Measurements from ENCODE around the gene TTLL8. TPM values are rescaled to one million over a fixed set of nuclear protein-coding genes. Genes with fewer than 3 reads are reported as not detected.
A peak's percentile ranks its signal among the peaks of the same experiment; 100 is the strongest.
"Not testable (repeated sequence)": the region's sequence is repeated elsewhere in the genome, so short reads cannot be mapped to it uniquely, and the experiment has no call there.

The TTLL8 gene
- total and polyA plus RNA-seq, 5 donors = not detected

DNA sequence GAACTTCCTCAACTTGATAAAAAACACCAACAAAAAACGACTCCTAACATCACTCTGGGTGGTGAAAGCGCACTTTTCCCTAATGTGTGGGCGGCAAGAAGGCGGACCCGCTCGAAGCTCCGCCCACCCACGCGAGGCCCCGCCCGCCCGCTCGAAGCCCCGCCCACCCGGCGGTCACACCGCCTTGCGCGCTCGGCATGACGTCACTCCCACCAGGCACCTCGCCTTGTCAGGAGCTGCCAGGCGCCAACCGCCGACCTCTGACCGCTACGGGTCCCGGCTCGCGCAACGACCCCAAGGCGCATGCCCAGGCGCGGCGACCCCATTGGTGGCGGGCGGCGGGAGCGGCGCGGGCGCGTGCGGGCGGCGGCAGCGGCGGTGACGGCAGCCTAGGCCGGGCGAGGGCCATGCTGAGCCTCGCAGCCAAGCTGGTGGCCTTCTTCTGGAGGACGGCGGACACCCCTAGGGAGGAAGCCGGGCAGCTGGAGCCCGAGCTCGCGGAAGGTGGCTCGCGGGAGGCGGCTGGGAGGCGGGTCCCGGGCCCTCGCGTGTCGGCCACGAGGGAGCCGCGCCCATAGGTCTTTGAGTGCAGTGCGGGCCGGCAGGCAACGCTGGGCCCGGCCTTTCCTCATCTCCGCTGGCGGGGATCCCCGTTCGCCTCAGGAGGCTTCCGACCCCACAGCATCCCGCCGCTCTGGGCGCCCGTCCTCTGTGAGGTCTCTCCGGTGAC, 31.7 kb upstream of the TTLL8 start, which contains the start of gene MOV10L1:
MOV10L1 (plus strand) TSS at position 325 of the 730 bp plus-strand sequence; CDS start at position 408, 83 bp downstream.
- 37% methylated on average over 83 of the region's 83 CpGs for WGBS
- no peaks in the 10 kb centered on the region for H3K4me1 ChIP-seq (ENCODE audit: control insufficient read depth, insufficient read depth, low read length)
- no peak within 1 kb of the TSS for H3K4me3 ChIP-seq (ENCODE audit: low read length)
- DNase-seq (peak; percentile 58 to 84 (median 70)), ATAC-seq (peak; percentile 25 to 65)
- intact Hi-C loops (cut with DNase I) = no loop called here
- H3K27me3 ChIP-seq (ENCODE audit: control insufficient read depth, insufficient read depth) = no peaks in the 10 kb centered on the region
- H3K27ac ChIP-seq (ENCODE audit: low read length) = no peak within 1 kb of the TSS
- no peaks in the 10 kb centered on the region for H3K9me3 ChIP-seq (ENCODE audit: control insufficient read depth, low read length)

DNA sequence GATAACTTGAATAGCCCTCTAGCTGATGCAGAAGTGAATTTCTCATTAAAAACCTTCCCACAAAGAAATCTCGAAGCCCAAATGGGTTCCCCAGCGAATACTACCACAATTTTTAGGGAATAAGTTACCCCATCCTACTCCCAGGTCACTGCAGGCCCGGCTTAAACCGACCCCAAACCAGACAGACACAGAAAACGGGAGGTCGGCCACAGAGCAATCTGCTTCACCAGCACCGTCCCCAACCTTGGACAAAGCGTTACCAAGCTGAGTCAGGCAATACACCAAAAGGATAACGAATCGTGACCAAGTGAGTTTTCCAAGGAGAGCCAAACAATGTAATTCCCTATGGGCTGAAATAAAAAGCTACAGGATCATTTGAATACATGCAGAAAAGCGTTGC, 31.1 kb upstream of the TTLL8 start:
- no peak overlapping the region for H3K4me3 ChIP-seq (ENCODE audit: low read length)
- intact Hi-C loops (cut with DNase I) = no loop called here
- no peaks in the 10 kb centered on the region for H3K9me3 ChIP-seq (ENCODE audit: control insufficient read depth, low read length)
- no peak overlapping the region for H3K27ac ChIP-seq (ENCODE audit: low read length)
- no peak for ATAC-seq
- peaks cover 2% of the 10 kb centered on the region for H3K4me1 ChIP-seq (ENCODE audit: control insufficient read depth, insufficient read depth, low read length)
- no peaks in the 10 kb centered on the region for H3K27me3 ChIP-seq (ENCODE audit: control insufficient read depth, insufficient read depth)
- WGBS = 77% methylated on average over 11 of the region's 11 CpGs
- no peak for DNase-seq

DNA sequence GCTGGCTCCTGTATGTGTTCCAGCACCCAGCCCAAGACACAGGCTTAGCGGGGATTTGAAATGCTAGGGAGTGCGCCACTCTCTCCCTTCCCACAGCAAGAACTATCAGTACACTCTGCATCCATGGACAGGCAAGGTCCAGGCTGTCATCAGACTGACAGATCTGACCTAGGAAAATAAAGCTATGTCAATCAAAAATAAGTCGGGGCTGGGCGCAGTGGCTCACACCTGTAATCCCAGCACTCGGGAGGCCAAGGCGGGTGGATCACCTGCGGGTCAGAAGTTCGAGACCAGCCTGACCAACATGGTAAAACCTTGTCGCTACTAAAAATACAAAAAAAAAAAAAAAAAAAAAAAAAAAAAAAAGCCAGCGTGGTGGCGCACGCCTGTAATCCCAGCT, 30.0 kb upstream of the TTLL8 start:
- Histone ChIP-seq H3K4me1 (ENCODE audit: control insufficient read depth, insufficient read depth, low read length) (peaks cover 2% of the 10 kb centered on the region), H3K9me3 (ENCODE audit: control insufficient read depth, low read length) (no peaks in the 10 kb centered on the region), H3K4me3 (ENCODE audit: low read length) (no peak overlapping the region), H3K27me3 (ENCODE audit: control insufficient read depth, insufficient read depth) (no peaks in the 10 kb centered on the region), H3K27ac (ENCODE audit: low read length) (no peak overlapping the region)
- 95% methylated on average over 12 of the region's 12 CpGs for WGBS
- DNase-seq (no peak), ATAC-seq (no peak)
- intact Hi-C loops (cut with DNase I) = no loop called here

DNA sequence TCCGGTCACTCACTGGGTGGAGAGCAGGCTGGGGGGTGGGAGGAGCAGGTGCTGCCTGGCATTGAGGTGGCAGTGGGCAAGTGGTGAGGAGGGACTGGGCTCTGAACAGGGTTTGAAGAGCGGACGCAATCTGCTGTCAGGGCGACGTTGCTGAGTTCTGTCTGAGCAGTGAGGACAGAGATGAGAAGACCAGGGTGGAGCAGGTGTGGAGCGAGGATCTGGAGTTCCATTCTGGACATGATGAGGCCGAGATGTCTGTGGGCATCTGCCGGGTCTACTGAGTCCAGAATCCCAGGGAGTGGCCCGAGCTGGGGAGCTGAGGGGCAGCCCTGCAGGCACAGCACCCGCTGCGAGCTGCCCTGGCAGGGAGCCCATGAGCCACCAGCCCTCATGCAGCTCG, 29.5 kb upstream of the TTLL8 start:
- intact Hi-C loops (cut with DNase I) = no loop called here
- 92% methylated on average over 12 of the region's 12 CpGs for WGBS
- H3K9me3 ChIP-seq (ENCODE audit: control insufficient read depth, low read length) = no peaks in the 10 kb centered on the region
- DNase-seq = no peak
- no peak overlapping the region for H3K27ac ChIP-seq (ENCODE audit: low read length)
- no peaks in the 10 kb centered on the region for H3K27me3 ChIP-seq (ENCODE audit: control insufficient read depth, insufficient read depth)
- no peak for ATAC-seq
- peaks cover 2% of the 10 kb centered on the region for H3K4me1 ChIP-seq (ENCODE audit: control insufficient read depth, insufficient read depth, low read length)
- no peak overlapping the region for H3K4me3 ChIP-seq (ENCODE audit: low read length)

- WGBS = 78% methylated on average over 4 of the region's 4 CpGs
Measured at GRCh38 chr22:50086975-50087374, 28.9 kb upstream of the TTLL8 start.

DNA sequence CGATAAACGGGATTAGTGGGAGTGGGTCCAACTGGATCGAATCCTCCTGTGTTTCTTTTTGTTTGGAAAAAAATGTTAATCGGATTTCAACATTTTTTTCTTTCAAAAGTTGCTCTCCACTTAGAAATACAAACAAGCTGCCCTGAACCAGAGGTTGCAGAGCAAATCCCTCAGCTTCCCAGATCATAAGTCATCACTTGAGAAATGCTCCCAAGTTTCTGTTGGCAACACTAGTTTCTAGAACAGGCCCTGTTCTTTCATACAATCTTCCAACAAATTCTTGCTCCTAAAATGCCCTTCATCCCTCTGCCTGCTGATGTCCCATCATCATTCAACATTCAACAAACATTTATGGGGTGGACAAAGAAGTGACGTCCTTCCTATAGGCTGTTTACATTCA, 28.4 kb upstream of the TTLL8 start:
- intact Hi-C loops (cut with DNase I) = no loop called here
- Histone ChIP-seq H3K4me1 (ENCODE audit: control insufficient read depth, insufficient read depth, low read length) (peaks cover 2% of the 10 kb centered on the region), H3K4me3 (ENCODE audit: low read length) (no peak overlapping the region), H3K9me3 (ENCODE audit: control insufficient read depth, low read length) (no peaks in the 10 kb centered on the region), H3K27me3 (ENCODE audit: control insufficient read depth, insufficient read depth) (no peaks in the 10 kb centered on the region), H3K27ac (ENCODE audit: low read length) (no peak overlapping the region)
- 61% methylated on average over 5 of the region's 5 CpGs for WGBS
- ATAC-seq (peak in 1 of 2 donors; percentile 34), DNase-seq (no peak)

More at GRCh38 chr22:50086975-50087374, 28.9 kb upstream of the TTLL8 start:
- H3K9me3 ChIP-seq (ENCODE audit: control insufficient read depth, low read length); H3K27me3 ChIP-seq (ENCODE audit: control insufficient read depth, insufficient read depth); intact Hi-C loops (cut with DNase I); DNase-seq; H3K4me1 ChIP-seq (ENCODE audit: control insufficient read depth, insufficient read depth, low read length); H3K4me3 ChIP-seq (ENCODE audit: low read length); H3K27ac ChIP-seq (ENCODE audit: low read length); ATAC-seq: not testable (repeated sequence)

GRCh38 chr22:50085211-50085972, 27.3 kb upstream of the TTLL8 start, which contains the start of gene MLC1:
Gene MLC1 (minus strand): TSS chr22:50085426. CDS start chr22:50084902, 524 bp downstream.
- no peak for DNase-seq

DNA sequence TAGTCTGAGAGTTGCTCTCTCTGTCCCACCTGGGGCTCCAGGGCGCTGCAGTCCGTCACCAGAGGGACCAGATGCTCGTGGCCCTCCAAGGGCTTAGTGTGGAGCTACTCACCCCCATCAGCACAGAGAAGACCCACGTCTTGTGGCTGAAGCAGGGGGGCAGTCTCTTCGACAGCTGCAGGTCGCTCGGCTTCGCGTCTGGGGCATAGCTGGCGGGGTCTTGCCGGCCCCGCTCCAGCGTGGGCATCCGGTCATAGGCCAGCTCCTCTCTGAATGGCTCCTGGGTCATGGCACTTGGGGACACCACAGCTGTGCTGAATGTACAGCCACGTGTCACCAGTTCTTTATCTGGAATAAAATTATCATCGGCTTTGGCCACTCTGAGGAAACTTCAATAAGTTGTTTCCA, 26.5 kb upstream of the TTLL8 start:
- H3K9me3 ChIP-seq (ENCODE audit: control insufficient read depth, low read length) = no peaks in the 10 kb centered on the region
- intact Hi-C loops (cut with DNase I) = no loop called here
- WGBS = 47% methylated on average over 16 of the region's 16 CpGs

More at GRCh38 chr22:50085211-50085972, 27.3 kb upstream of the TTLL8 start, which contains the start of gene MLC1:
- Histone ChIP-seq H3K4me3 (ENCODE audit: low read length) (no peak within 1 kb of the TSS), H3K27ac (ENCODE audit: low read length) (peak within 1 kb of the TSS; percentile 38), H3K4me1 (ENCODE audit: control insufficient read depth, insufficient read depth, low read length) (peaks cover 2% of the 10 kb centered on the region), H3K27me3 (ENCODE audit: control insufficient read depth, insufficient read depth) (no peaks in the 10 kb centered on the region), H3K9me3 (ENCODE audit: control insufficient read depth, low read length) (no peaks in the 10 kb centered on the region)
- ATAC-seq = no peak
- 45% methylated on average over 29 of the region's 29 CpGs for WGBS
- intact Hi-C loops (cut with DNase I) = no loop called here

GRCh38 chr22:50084080-50084477, 26.0 kb upstream of the TTLL8 start:
- WGBS = 63% methylated on average over 10 of the region's 10 CpGs

More for the DNA sequence above, 26.5 kb upstream of the TTLL8 start:
- Histone ChIP-seq H3K27ac (ENCODE audit: low read length) (no peak overlapping the region), H3K27me3 (ENCODE audit: control insufficient read depth, insufficient read depth) (no peaks in the 10 kb centered on the region), H3K4me1 (ENCODE audit: control insufficient read depth, insufficient read depth, low read length) (peaks cover 2% of the 10 kb centered on the region), H3K4me3 (ENCODE audit: low read length) (no peak overlapping the region)
- ATAC-seq (no peak), DNase-seq (no peak)

DNA sequence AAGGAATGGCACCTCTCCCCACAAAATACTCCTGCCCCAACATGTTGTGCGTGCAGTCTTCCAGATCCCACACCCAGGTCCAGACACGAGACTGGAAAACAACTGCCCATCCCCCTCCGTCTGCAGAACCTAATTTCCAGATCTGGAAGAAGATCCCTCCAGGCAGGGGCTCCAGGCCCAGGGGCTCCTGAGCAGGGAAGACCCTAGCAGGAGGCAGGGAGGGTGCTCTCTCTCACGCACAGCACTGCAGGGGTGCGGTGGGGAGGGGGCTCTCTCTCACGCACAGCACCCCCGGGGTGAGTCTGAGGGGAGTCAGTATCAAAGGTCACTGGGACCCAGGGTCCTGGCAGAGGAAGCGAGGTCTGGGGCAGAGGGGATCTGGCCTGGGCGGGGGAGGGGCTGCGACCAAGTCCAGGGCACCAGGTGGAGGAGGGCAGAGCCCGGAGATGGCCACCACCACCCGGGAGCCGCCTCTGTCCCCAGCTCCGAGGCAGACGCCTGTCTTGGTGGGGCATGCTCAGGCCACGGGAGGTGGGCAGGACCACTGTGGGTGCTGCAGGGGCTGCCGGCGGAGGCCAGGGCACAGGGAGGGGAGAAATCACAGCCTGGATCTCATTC, 25.5 kb upstream of the TTLL8 start:
- Histone ChIP-seq H3K9me3 (ENCODE audit: control insufficient read depth, low read length) (no peaks in the 10 kb centered on the region), H3K27ac (ENCODE audit: low read length) (no peak overlapping the region), H3K4me1 (ENCODE audit: control insufficient read depth, insufficient read depth, low read length) (peaks cover 2% of the 10 kb centered on the region), H3K27me3 (ENCODE audit: control insufficient read depth, insufficient read depth) (no peaks in the 10 kb centered on the region), H3K4me3 (ENCODE audit: low read length) (no peak overlapping the region)
- 75% methylated on average over 18 of the region's 18 CpGs for WGBS
- DNase-seq (no peak), ATAC-seq (peak; percentile 9 to 12)
- intact Hi-C loops (cut with DNase I) = no loop called here

More at GRCh38 chr22:50084080-50084477, 26.0 kb upstream of the TTLL8 start:
- Histone ChIP-seq H3K4me3 (ENCODE audit: low read length) (no peak overlapping the region), H3K4me1 (ENCODE audit: control insufficient read depth, insufficient read depth, low read length) (peaks cover 2% of the 10 kb centered on the region), H3K27ac (ENCODE audit: low read length) (no peak overlapping the region), H3K9me3 (ENCODE audit: control insufficient read depth, low read length) (no peaks in the 10 kb centered on the region), H3K27me3 (ENCODE audit: control insufficient read depth, insufficient read depth) (no peaks in the 10 kb centered on the region)
- ATAC-seq (peak in 1 of 2 donors; percentile 8), DNase-seq (no peak)
- intact Hi-C loops (cut with DNase I) = no loop called here

All from right cardiac atrium (tissue), 5 donors.